ENCODE results near the gene CFL1.
"Not testable (repeated sequence)": the region's sequence is repeated elsewhere in the genome, so short reads cannot be mapped to it uniquely, and the experiment has no call there.

CFL1 gene

GRCh38 chr11:65849771-65850216, 8.2 kb downstream of the CFL1 start:
- no peak for DNase-seq (ENCODE audit: extremely low read depth, low read depth)
- no peak for TF ChIP-seq CTCF (IDR thresholded peaks at IDR 0.05; ENCODE audit: low read depth, low read length)

- TF ChIP-seq CTCF (IDR thresholded peaks at IDR 0.05; ENCODE audit: low read depth, low read length) = no peak
- DNase-seq (ENCODE audit: extremely low read depth, low read depth) = no peak
Observed at GRCh38 chr11:65849366-65849765, 8.6 kb downstream of the CFL1 start.

GRCh38 chr11:65848693-65849092, 9.3 kb downstream of the CFL1 start:
- not testable (repeated sequence) for DNase-seq (ENCODE audit: extremely low read depth, low read depth)

- no peak for DNase-seq (ENCODE audit: extremely low read depth, low read depth)
- no peak for TF ChIP-seq CTCF (IDR thresholded peaks at IDR 0.05; ENCODE audit: low read depth, low read length)
Observed at GRCh38 chr11:65847746-65848145, 10.2 kb downstream of the CFL1 start.

- DNase-seq (ENCODE audit: extremely low read depth, low read depth) = no peak
- TF ChIP-seq CTCF (IDR thresholded peaks at IDR 0.05; ENCODE audit: low read depth, low read length) = no peak
Observed at GRCh38 chr11:65844231-65844872, 13.6 kb downstream of the CFL1 start.

GRCh38 chr11:65843811-65844210, 14.2 kb downstream of the CFL1 start:
- TF ChIP-seq CTCF (IDR thresholded peaks at IDR 0.05; ENCODE audit: low read depth, low read length) = no peak
- DNase-seq (ENCODE audit: extremely low read depth, low read depth) = no peak

- no peak for TF ChIP-seq CTCF (IDR thresholded peaks at IDR 0.05; ENCODE audit: low read depth, low read length)
Observed at GRCh38 chr11:65842144-65842543, 15.8 kb downstream of the CFL1 start.

GRCh38 chr11:65834202-65834601, 23.8 kb downstream of the CFL1 start:
- no peak for TF ChIP-seq CTCF (IDR thresholded peaks at IDR 0.05; ENCODE audit: low read depth, low read length)
- DNase-seq (ENCODE audit: extremely low read depth, low read depth) = no peak

More at GRCh38 chr11:65842144-65842543, 15.8 kb downstream of the CFL1 start:
- DNase-seq (ENCODE audit: extremely low read depth, low read depth) = no peak

Data from AG09319 (cell line).